ENCODE results near the gene MGST2. TPM values are rescaled to one million over a fixed set of nuclear protein-coding genes. Genes with fewer than 3 reads are reported as not detected.
A peak's percentile ranks its signal among the peaks of the same experiment; 100 is the strongest.
"Not testable (repeated sequence)": the region's sequence is repeated elsewhere in the genome, so short reads cannot be mapped to it uniquely, and the experiment has no call there.

Gene MGST2
- total and polyA plus RNA-seq, 2 experiments from 2014 or later, result 82.4 to 97.9 TPM

DNA sequence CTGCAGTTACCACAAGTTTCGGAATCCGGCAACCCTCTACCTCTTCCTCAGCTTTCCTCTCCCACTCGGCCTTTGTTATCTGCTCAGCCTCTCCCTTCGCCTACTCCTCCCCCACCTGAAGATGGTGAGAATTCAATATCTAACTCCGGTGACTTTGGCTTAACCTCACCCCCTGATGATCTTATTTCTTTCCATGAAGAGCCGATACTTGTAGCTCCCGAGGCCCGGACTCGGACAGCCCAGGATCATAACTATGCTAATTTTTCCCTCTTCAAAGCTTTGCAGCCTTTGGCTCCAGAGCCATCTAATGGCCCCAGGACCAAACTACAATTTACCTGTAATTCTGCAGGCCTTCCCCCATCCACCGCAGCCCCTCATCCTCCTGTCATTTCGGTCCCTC is 32.0 kb upstream of the MGST2 start:
- Histone ChIP-seq H3K27me3 (peaks cover 4% of the 10 kb centered on the region), H3K36me3 (replicated peaks; ENCODE audit: insufficient read depth, low read depth) (no peaks in the 10 kb centered on the region), H3K79me2 (no peaks in the 10 kb centered on the region), H4K20me1 (ENCODE audit: insufficient read depth, poor library complexity, severe bottlenecking) (no peaks in the 10 kb centered on the region), H2AFZ (no peak overlapping the region), H3K4me1 (ENCODE audit: insufficient read depth) (no peaks in the 10 kb centered on the region), H3K9me3 (ENCODE audit: low read depth) (no peaks in the 10 kb centered on the region), H3K9me2 (replicated peaks; ENCODE audit: insufficient read depth) (no peaks in the 10 kb centered on the region), H3K4me2 (peak overlapping the region; percentile 70), H3K27ac (no peak overlapping the region), H3K4me3 (no peak overlapping the region)
- peak; percentile 49 for DNase-seq (ENCODE audit: low spot score)
- TF ChIP-seq, protein P1, sequence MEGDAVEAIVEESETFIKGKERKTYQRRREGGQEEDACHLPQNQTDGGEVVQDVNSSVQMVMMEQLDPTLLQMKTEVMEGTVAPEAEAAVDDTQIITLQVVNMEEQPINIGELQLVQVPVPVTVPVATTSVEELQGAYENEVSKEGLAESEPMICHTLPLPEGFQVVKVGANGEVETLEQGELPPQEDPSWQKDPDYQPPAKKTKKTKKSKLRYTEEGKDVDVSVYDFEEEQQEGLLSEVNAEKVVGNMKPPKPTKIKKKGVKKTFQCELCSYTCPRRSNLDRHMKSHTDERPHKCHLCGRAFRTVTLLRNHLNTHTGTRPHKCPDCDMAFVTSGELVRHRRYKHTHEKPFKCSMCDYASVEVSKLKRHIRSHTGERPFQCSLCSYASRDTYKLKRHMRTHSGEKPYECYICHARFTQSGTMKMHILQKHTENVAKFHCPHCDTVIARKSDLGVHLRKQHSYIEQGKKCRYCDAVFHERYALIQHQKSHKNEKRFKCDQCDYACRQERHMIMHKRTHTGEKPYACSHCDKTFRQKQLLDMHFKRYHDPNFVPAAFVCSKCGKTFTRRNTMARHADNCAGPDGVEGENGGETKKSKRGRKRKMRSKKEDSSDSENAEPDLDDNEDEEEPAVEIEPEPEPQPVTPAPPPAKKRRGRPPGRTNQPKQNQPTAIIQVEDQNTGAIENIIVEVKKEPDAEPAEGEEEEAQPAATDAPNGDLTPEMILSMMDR (IDR thresholded peaks at IDR 0.05; ENCODE audit: poor library complexity), result peak; percentile 56
- TF ChIP-seq EZH2 (IDR thresholded peaks at IDR 0.05; ENCODE audit: borderline replicate concordance), result no peak
- WGBS (ENCODE audit: low lambda C conversion rate, missing lambda C conversion rate), result 40% methylated on average over 11 of the region's 11 CpGs

DNA sequence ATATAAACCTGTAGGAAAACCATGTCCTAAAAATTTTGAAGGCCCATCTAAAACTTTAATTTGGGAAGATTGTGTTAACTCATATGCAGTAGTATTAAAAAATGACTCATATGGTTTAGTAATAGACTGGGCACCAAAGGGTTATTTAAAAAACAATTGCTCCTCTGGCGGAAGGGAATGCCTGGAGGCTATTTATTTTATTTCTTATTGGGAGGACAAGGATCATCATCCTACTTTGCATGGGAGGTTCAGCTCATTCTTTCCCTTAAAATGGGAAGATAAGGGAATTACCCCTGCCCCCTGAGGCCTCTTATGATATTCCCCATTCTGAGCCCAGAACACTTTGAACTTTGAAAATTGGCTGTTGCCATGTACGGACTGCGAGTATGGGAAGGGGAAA is 29.7 kb upstream of the MGST2 start:
- H3K79me2 ChIP-seq, result no peaks in the 10 kb centered on the region
- H3K4me1 ChIP-seq (ENCODE audit: insufficient read depth), result no peaks in the 10 kb centered on the region
- no peak for DNase-seq (ENCODE audit: low spot score)
- no peaks in the 10 kb centered on the region for H3K36me3 ChIP-seq (replicated peaks; ENCODE audit: insufficient read depth, low read depth)
- no peaks in the 10 kb centered on the region for H3K9me2 ChIP-seq (replicated peaks; ENCODE audit: insufficient read depth)
- no peak overlapping the region for H3K4me2 ChIP-seq
- H3K9me3 ChIP-seq (ENCODE audit: low read depth), result no peaks in the 10 kb centered on the region
- WGBS (ENCODE audit: low lambda C conversion rate, missing lambda C conversion rate), result 77% methylated on average over 3 of the region's 3 CpGs
- peaks cover 4% of the 10 kb centered on the region for H3K27me3 ChIP-seq
- no peak for TF ChIP-seq EZH2phosphoT487 (IDR thresholded peaks at IDR 0.05; ENCODE audit: low read depth, severe bottlenecking, unreplicated experiment)
- TF ChIP-seq, protein P1 (IDR thresholded peaks at IDR 0.05; ENCODE audit: poor library complexity), result no peak
- no peaks in the 10 kb centered on the region for H4K20me1 ChIP-seq (ENCODE audit: insufficient read depth, poor library complexity, severe bottlenecking)
- no peak overlapping the region for H3K4me3 ChIP-seq
- H2AFZ ChIP-seq, result no peak overlapping the region
- H3K27ac ChIP-seq, result no peak overlapping the region

DNA sequence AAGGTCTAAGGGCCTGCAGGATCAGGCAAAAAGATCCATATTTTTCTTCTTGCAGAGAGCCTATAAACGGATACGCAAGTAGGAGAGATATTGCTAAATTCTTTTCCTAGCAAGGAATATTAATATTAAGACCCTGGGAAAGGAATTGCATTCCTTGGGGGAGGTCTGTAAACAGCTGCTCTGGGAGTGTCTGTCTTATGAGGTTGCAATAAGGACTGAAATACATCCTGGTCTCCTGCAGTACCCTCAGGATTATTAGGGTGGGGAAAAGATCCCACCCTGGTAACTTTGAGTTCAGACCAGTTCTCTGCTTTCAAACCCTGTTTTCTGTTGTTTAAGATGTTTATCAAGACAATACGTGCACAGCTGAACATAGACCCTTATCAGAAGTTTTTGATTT is 27.3 kb upstream of the MGST2 start:
- not testable (repeated sequence) for H2AFZ ChIP-seq; H4K20me1 ChIP-seq (ENCODE audit: insufficient read depth, poor library complexity, severe bottlenecking); H3K4me3 ChIP-seq; H3K9me2 ChIP-seq (replicated peaks; ENCODE audit: insufficient read depth); H3K36me3 ChIP-seq (replicated peaks; ENCODE audit: insufficient read depth, low read depth); H3K79me2 ChIP-seq; H3K27me3 ChIP-seq; H3K4me1 ChIP-seq (ENCODE audit: insufficient read depth); H3K4me2 ChIP-seq; H3K9me3 ChIP-seq (ENCODE audit: low read depth); DNase-seq (ENCODE audit: low spot score); H3K27ac ChIP-seq
- WGBS (ENCODE audit: low lambda C conversion rate, missing lambda C conversion rate), result 43% methylated on average over 3 of the region's 3 CpGs

DNA sequence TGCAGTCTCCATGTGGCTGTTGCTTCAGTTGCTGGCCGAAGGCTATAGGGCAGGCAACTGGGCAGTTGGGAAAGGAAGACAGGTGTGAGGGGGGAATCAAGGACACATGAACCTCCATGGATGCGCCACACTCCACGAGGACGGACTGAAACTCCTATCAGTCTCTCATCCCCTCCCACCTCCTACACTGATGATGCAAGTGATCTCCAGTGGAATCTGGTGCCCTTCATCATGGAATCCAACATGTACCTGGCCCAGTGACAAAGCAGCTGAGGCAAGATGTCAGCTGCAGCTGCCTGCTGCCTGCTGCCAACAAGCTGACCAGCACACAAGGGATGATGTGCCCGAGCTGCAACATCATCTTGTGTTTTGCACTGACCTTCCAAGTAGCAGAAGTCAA is 26.0 kb upstream of the MGST2 start:
- H3K27ac ChIP-seq, result no peak overlapping the region
- WGBS (ENCODE audit: low lambda C conversion rate, missing lambda C conversion rate), result 99% methylated on average over 5 of the region's 5 CpGs
- no peak overlapping the region for H3K4me3 ChIP-seq
- no peaks in the 10 kb centered on the region for H3K27me3 ChIP-seq
- no peaks in the 10 kb centered on the region for H3K9me3 ChIP-seq (ENCODE audit: low read depth)
- DNase-seq (ENCODE audit: low spot score), result no peak
- no peaks in the 10 kb centered on the region for H3K79me2 ChIP-seq
- no peak overlapping the region for H2AFZ ChIP-seq
- H3K4me2 ChIP-seq, result no peak overlapping the region
- H3K4me1 ChIP-seq (ENCODE audit: insufficient read depth), result no peaks in the 10 kb centered on the region
- no peaks in the 10 kb centered on the region for H3K36me3 ChIP-seq (replicated peaks; ENCODE audit: insufficient read depth, low read depth)
- TF ChIP-seq EZH2phosphoT487 (IDR thresholded peaks at IDR 0.05; ENCODE audit: low read depth, severe bottlenecking, unreplicated experiment), result no peak
- TF ChIP-seq, protein P1 (IDR thresholded peaks at IDR 0.05; ENCODE audit: poor library complexity), result no peak
- TF ChIP-seq EZH2 (IDR thresholded peaks at IDR 0.05; ENCODE audit: borderline replicate concordance), result no peak
- H3K9me2 ChIP-seq (replicated peaks; ENCODE audit: insufficient read depth), result no peaks in the 10 kb centered on the region
- H4K20me1 ChIP-seq (ENCODE audit: insufficient read depth, poor library complexity, severe bottlenecking), result no peaks in the 10 kb centered on the region

Measured in hepatocyte (in vitro differentiated cells).